HG02588 (cell line): ENCODE measurements around the gene IGF2BP1.
"Not testable (repeated sequence)": the region's sequence is repeated elsewhere in the genome, so short reads cannot be mapped to it uniquely, and the experiment has no call there.

Source experiments
- ATAC-seq: cut with Tn5 transposase; IDR thresholded peaks from one replicate; pipeline ENCODE4 v1.9.1; 2021; ENCODE audit warnings: mild to moderate bottlenecking, moderate library complexity; ENCODE audit not compliant: unreplicated experiment

Gene IGF2BP1

GRCh38 chr17:48995304-48995973 is 1.7 kb upstream of the IGF2BP1 start:
- ATAC-seq = no peak

- ATAC-seq = no peak
These were observed 1.0 kb upstream of the IGF2BP1 start for GRCh38 chr17:48995974-48996721.

GRCh38 chr17:48996722-48997102 is 473 bp upstream of the IGF2BP1 start:
- ATAC-seq = no peak

- ATAC-seq = no peak
These were observed 822 bp downstream of the IGF2BP1 start for GRCh38 chr17:48997827-48998586.

- ATAC-seq = no peak
These were observed 1.6 kb downstream of the IGF2BP1 start for GRCh38 chr17:48998587-48999440.

GRCh38 chr17:49000943-49001342 is 3.8 kb downstream of the IGF2BP1 start:
- ATAC-seq = no peak

GRCh38 chr17:49001671-49002070 is 4.5 kb downstream of the IGF2BP1 start:
- no peak for ATAC-seq

GRCh38 chr17:49002331-49002730 is 5.1 kb downstream of the IGF2BP1 start:
- no peak for ATAC-seq

GRCh38 chr17:49002766-49003165 is 5.6 kb downstream of the IGF2BP1 start:
- no peak for ATAC-seq

- no peak for ATAC-seq
These were observed 6.6 kb downstream of the IGF2BP1 start for GRCh38 chr17:49003557-49004511.

- ATAC-seq = no peak
These were observed 8.0 kb downstream of the IGF2BP1 start for GRCh38 chr17:49005140-49005539.

- not testable (repeated sequence) for ATAC-seq
These were observed 11.7 kb downstream of the IGF2BP1 start for GRCh38 chr17:49008908-49009307.

GRCh38 chr17:49012769-49013255 is 15.6 kb downstream of the IGF2BP1 start:
- no peak for ATAC-seq

- no peak for ATAC-seq
These were observed 16.4 kb downstream of the IGF2BP1 start for GRCh38 chr17:49013311-49014213.

GRCh38 chr17:49015179-49015923 is 18.2 kb downstream of the IGF2BP1 start:
- no peak for ATAC-seq

GRCh38 chr17:49015924-49016774 is 19.0 kb downstream of the IGF2BP1 start:
- no peak for ATAC-seq
